Neural cell (in vitro differentiated cells): ENCODE results near the gene GLT8D2. TPM values are rescaled to one million over a fixed set of nuclear protein-coding genes. Genes with fewer than 3 reads are reported as not detected.

Experiments used
- H2AFZ ChIP-seq: fragments of 200-600, 300-800 bp; sonication (generic), shearing (Covaris generic); 2 replicates; pipeline ENCODE4 v1.6.0; 2014; ENCODE audit warnings: low read depth, mild to moderate bottlenecking, antibody characterized with exemption, low read length, moderate library complexity
- H3F3A ChIP-seq: fragments of 200-600 bp; shearing (Covaris generic); 2 replicates; pipeline ENCODE4 v1.6.1; 2016; ENCODE audit warnings: mild to moderate bottlenecking, moderate library complexity, mixed read lengths, antibody characterized with exemption, low read length; ENCODE audit not compliant: insufficient read depth, poor library complexity, severe bottlenecking
- H3K27ac ChIP-seq: fragments of 200-600, 300-800 bp; sonication (generic), shearing (Covaris generic); 2 replicates; pipeline ENCODE4 v1.5.1; 2014; ENCODE audit warnings: mild to moderate bottlenecking, low read length, moderate library complexity
- H3K27me3 ChIP-seq: fragments of 300-800, 200-600 bp; sonication (generic), shearing (Covaris generic); 2 replicates; pipeline ENCODE4 v1.6.0; 2014; ENCODE audit warnings: mild to moderate bottlenecking, low read depth, low read length, moderate library complexity; ENCODE audit not compliant: insufficient read depth
- H3K36me3 ChIP-seq: fragments of 300-800, 200-600 bp; sonication (generic), shearing (Covaris generic); 2 replicates; pipeline ENCODE4 v1.5.1; 2014; ENCODE audit warnings: mild to moderate bottlenecking, antibody characterized with exemption, low read length, moderate library complexity; ENCODE audit not compliant: insufficient read depth
- H3K4me2 ChIP-seq: fragments of 300-800, 200-600 bp; sonication (generic), shearing (Covaris generic); 2 replicates; pipeline ENCODE4 v1.6.0; 2014; ENCODE audit warnings: mild to moderate bottlenecking, low read length
- H3K4me3 ChIP-seq: fragments of 300-800, 200-600 bp; sonication (generic), shearing (Covaris generic); 2 replicates; pipeline ENCODE4 v1.5.1; 2014; ENCODE audit warnings: mild to moderate bottlenecking, low read length, moderate library complexity
- H3K79me2 ChIP-seq: fragments of 200-600 bp; shearing (Covaris generic); replicated peaks from 2 replicates; pipeline ENCODE4 v1.6.0; 2014; ENCODE audit warnings: mild to moderate bottlenecking, low read length, moderate library complexity; ENCODE audit not compliant: insufficient read depth
- H3K9ac ChIP-seq: fragments of 300-800, 200-600 bp; sonication (generic), shearing (Covaris generic); 2 replicates; pipeline ENCODE4 v1.6.1; 2016; ENCODE audit warnings: mild to moderate bottlenecking, low read length, mixed read lengths
- H3K9me2 ChIP-seq: fragments of 200-600 bp; shearing (Covaris generic); 2 replicates; pipeline ENCODE4 v1.6.1; 2016; ENCODE audit warnings: mild to moderate bottlenecking, low read length, mixed read lengths; ENCODE audit not compliant: insufficient read depth
- H3K9me3 ChIP-seq: fragments of 200-600, 300-800 bp; sonication (generic), shearing (Covaris generic); 2 replicates; pipeline ENCODE4 v1.6.1; 2016; ENCODE audit warnings: mild to moderate bottlenecking, mixed run types, low read length, moderate library complexity, mixed read lengths
- H4K20me1 ChIP-seq: fragments of 200-600 bp; shearing (Covaris generic); 2 replicates; pipeline ENCODE4 v1.6.1; 2016; ENCODE audit warnings: mild to moderate bottlenecking, mixed run types; ENCODE audit not compliant: insufficient read depth
- CTCF ChIP-seq: fragments of 450-650 bp; IDR thresholded peaks from 2 replicates; pipeline ENCODE4 v1.5.1; 2014; ENCODE audit warnings: antibody characterized with exemption, mild to moderate bottlenecking, moderate library complexity; ENCODE audit not compliant: poor library complexity, severe bottlenecking
- EP300 ChIP-seq: fragments of 450-650 bp; conservative IDR thresholded peaks from 2 replicates; pipeline ENCODE4 v1.6.1; 2014; ENCODE audit warnings: antibody characterized with exemption, mild to moderate bottlenecking, moderate library complexity; ENCODE audit not compliant: poor library complexity, severe bottlenecking
- EZH2 ChIP-seq: fragments of 200-600, 300-800 bp; shearing (Covaris generic), sonication (generic); IDR thresholded peaks from 2 replicates; pipeline ENCODE4 v1.6.1; 2014; ENCODE audit warnings: antibody characterized with exemption, low read length, borderline replicate concordance, mild to moderate bottlenecking; ENCODE audit not compliant: insufficient read depth, poor library complexity, severe bottlenecking
- MXI1 ChIP-seq: fragments of 450-650 bp; conservative IDR thresholded peaks from 2 replicates; pipeline ENCODE4 v1.6.1; 2014; ENCODE audit warnings: antibody characterized with exemption, mild to moderate bottlenecking; ENCODE audit not compliant: poor library complexity, severe bottlenecking
- POLR2AphosphoS5 ChIP-seq: IDR thresholded peaks from 2 replicates; pipeline ENCODE4 v1.6.1; 2012
- RAD21 ChIP-seq: fragments of 450-650 bp; conservative IDR thresholded peaks from 2 replicates; pipeline ENCODE4 v1.6.1; 2014; ENCODE audit warnings: antibody characterized with exemption, mild to moderate bottlenecking, moderate library complexity
- REST ChIP-seq: IDR thresholded peaks from 2 replicates; pipeline ENCODE4 v1.6.1; 2012; ENCODE audit warnings: borderline replicate concordance
- SMC3 ChIP-seq: fragments of 450-650 bp; conservative IDR thresholded peaks from 2 replicates; pipeline ENCODE4 v1.6.1; 2014; ENCODE audit warnings: antibody characterized with exemption, mild to moderate bottlenecking, moderate library complexity; ENCODE audit not compliant: poor library complexity
- TAF1 ChIP-seq: IDR thresholded peaks from 2 replicates; pipeline ENCODE4 v1.6.1; 2012; ENCODE audit warnings: low read depth
- polyA plus RNA-seq: library from polyadenylated mRNA; depleted of rRNA; stranded (reverse); fragments of >200 nt; gene quantifications from 2 replicates; pipeline ENCODE4 v1.2.3, GENCODE V29; 2014

GLT8D2 gene
- polyA plus RNA-seq, 1 donor from 2014 or later = 8.3 TPM

GRCh38 chr12:104079024-104079423 lies 29.0 kb upstream of the GLT8D2 start:
- peaks cover 21% of the 10 kb centered on the region for H3K36me3 ChIP-seq
- no peaks in the 10 kb centered on the region for H3F3A ChIP-seq
- H3K4me3 ChIP-seq = no peak overlapping the region
- no peaks in the 10 kb centered on the region for H3K9me2 ChIP-seq
- H3K27ac ChIP-seq = no peak overlapping the region
- no peaks in the 10 kb centered on the region for H3K79me2 ChIP-seq
- H3K9ac ChIP-seq = no peak overlapping the region
- no peak overlapping the region for H2AFZ ChIP-seq
- H4K20me1 ChIP-seq = no peaks in the 10 kb centered on the region
- H3K9me3 ChIP-seq = no peaks in the 10 kb centered on the region
- TF ChIP-seq REST (no peak), EZH2 (no peak)
- H3K27me3 ChIP-seq = no peaks in the 10 kb centered on the region
- no peak overlapping the region for H3K4me2 ChIP-seq

GRCh38 chr12:104073699-104074098 lies 23.7 kb upstream of the GLT8D2 start:
- Histone ChIP-seq H3K27me3 (no peaks in the 10 kb centered on the region), H3K36me3 (peaks cover 9% of the 10 kb centered on the region), H3K9ac (no peak overlapping the region), H3K9me3 (no peaks in the 10 kb centered on the region), H2AFZ (no peak overlapping the region), H3K4me3 (no peak overlapping the region), H3K4me2 (no peak overlapping the region), H3K9me2 (no peaks in the 10 kb centered on the region), H4K20me1 (no peaks in the 10 kb centered on the region), H3K79me2 (no peaks in the 10 kb centered on the region), H3F3A (no peaks in the 10 kb centered on the region), H3K27ac (no peak overlapping the region)
- TF ChIP-seq REST (no peak), RAD21 (no peak), CTCF (no peak), POLR2AphosphoS5 (no peak), EZH2 (no peak), EP300 (no peak), MXI1 (no peak), TAF1 (no peak), SMC3 (no peak)
